PC-9 (cell line): ENCODE data around the gene ADD3.

Source experiments
- CTCF ChIP-seq: fragments of 200-600 bp; sonication (generic); conservative IDR thresholded peaks from 2 replicates; pipeline ENCODE4 v1.6.1; 2017; ENCODE audit warnings: mixed run types, antibody characterized with exemption, mild to moderate bottlenecking, moderate library complexity
- EZH2 ChIP-seq: fragments of 200-600 bp; sonication (generic); IDR thresholded peaks from 2 replicates; pipeline ENCODE4 v1.8.0; 2017; ENCODE audit warnings: antibody characterized with exemption, low read depth

GRCh38 chr10:110181451-110181850 is 173.7 kb downstream of the ADD3 start:
- TF ChIP-seq CTCF (no peak), EZH2 (no peak)
